Measurements from ENCODE around the gene MACROD1. TPM values are rescaled to one million over a fixed set of nuclear protein-coding genes. Genes with fewer than 3 reads are reported as not detected.

Gene MACROD1
- total RNA-seq, result 15.5 and 19.3 TPM in 2 replicates

GRCh38 chr11:64165842-64166635 is at the start of gene MACROD1:
Gene MACROD1, minus strand, starts transcription at chr11:64166113. Its CDS starts 119 bp downstream, at chr11:64165994.

GRCh38 chr11:64206457-64207255 is 40.7 kb upstream of the MACROD1 start, which contains the start of gene FERMT3:
Gene FERMT3, plus strand, starts transcription at chr11:64206721. Its CDS starts 644 bp downstream, at chr11:64207365.

GRCh38 chr11:64185693-64186491 is 20.0 kb upstream of the MACROD1 start, which contains the start of gene STIP1:
Gene STIP1, plus strand, starts transcription at chr11:64186171. Its CDS starts 91 bp downstream, at chr11:64186262.

GRCh38 chr11:64035576-64035975 is 130.3 kb downstream of the MACROD1 start, which contains the start of gene FLRT1:
Gene FLRT1, plus strand, starts transcription at chr11:64035931. Its CDS starts 80,337 bp downstream, at chr11:64116268.

GRCh38 chr11:63986156-63986931 is 179.6 kb downstream of the MACROD1 start, which contains the start of gene OTUB1:
Gene OTUB1, plus strand, starts transcription at chr11:63986438. Its CDS starts 19 bp downstream, at chr11:63986457.

GRCh38 chr11:63974259-63975143 is 191.4 kb downstream of the MACROD1 start, which contains the start of gene COX8A:
Gene COX8A, plus strand, starts transcription at chr11:63974620. Its CDS starts 61 bp downstream, at chr11:63974681.

Other genes starting within 250 kb of the MACROD1 start
- 1.1 and 2.0 TPM in 2 replicates for gene RCOR2, start 248.9 kb downstream of the MACROD1 start, total RNA-seq
- 8.6 and 9.7 TPM in 2 replicates for gene NAA40, start 227.1 kb downstream of the MACROD1 start, total RNA-seq
- gene COX8A, start 191.5 kb downstream of the MACROD1 start, total RNA-seq, result 467 and 521 TPM in 2 replicates
- gene OTUB1, start 179.7 kb downstream of the MACROD1 start, total RNA-seq, result 37.6 and 40.8 TPM in 2 replicates
- gene FLRT1, start 130.2 kb downstream of the MACROD1 start, total RNA-seq, result under 0.01 TPM in 1 of 2 replicates, not detected in the other
- 98.2 and 140 TPM in 2 replicates for gene STIP1, start 20.1 kb upstream of the MACROD1 start, total RNA-seq
- gene FERMT3, start 40.6 kb upstream of the MACROD1 start, total RNA-seq, result 50.9 and 96.3 TPM in 2 replicates
- 32.1 and 36.1 TPM in 2 replicates for gene TRPT1, start 60.1 kb upstream of the MACROD1 start, total RNA-seq
- gene NUDT22, start 60.2 kb upstream of the MACROD1 start, total RNA-seq, result 51.7 and 61.8 TPM in 2 replicates
- 9.0 and 10.4 TPM in 2 replicates for gene DNAJC4, start 64.4 kb upstream of the MACROD1 start, total RNA-seq
- 24.6 and 39.0 TPM in 2 replicates for gene VEGFB, start 68.5 kb upstream of the MACROD1 start, total RNA-seq
- 92.3 and 132 TPM in 2 replicates for gene FKBP2, start 75.0 kb upstream of the MACROD1 start, total RNA-seq
- 336 and 439 TPM in 2 replicates for gene PPP1R14B, start 80.8 kb upstream of the MACROD1 start, total RNA-seq
- 53.6 and 68.6 TPM in 2 replicates for gene PLCB3, start 85.4 kb upstream of the MACROD1 start, total RNA-seq
- gene BAD, start 118.6 kb upstream of the MACROD1 start, total RNA-seq, result 65.1 and 72.4 TPM in 2 replicates
- gene GPR137, start 119.7 kb upstream of the MACROD1 start, total RNA-seq, result 6.3 and 7.6 TPM in 2 replicates
- not detected in 2 replicates for gene KCNK4, start 125.2 kb upstream of the MACROD1 start, total RNA-seq
- gene CATSPERZ, start 134.2 kb upstream of the MACROD1 start, total RNA-seq, result 0.50 and 0.66 TPM in 2 replicates
- 32.7 and 40.6 TPM in 2 replicates for gene ESRRA, start 139.4 kb upstream of the MACROD1 start, total RNA-seq
- 197 and 232 TPM in 2 replicates for gene TRMT112, start 151.4 kb upstream of the MACROD1 start, total RNA-seq
- 260 and 296 TPM in 2 replicates for gene PRDX5, start 152.0 kb upstream of the MACROD1 start, total RNA-seq
- 4.3 and 4.5 TPM in 2 replicates for gene CCDC88B, start 174.1 kb upstream of the MACROD1 start, total RNA-seq
- 46.5 and 53.1 TPM in 2 replicates for gene RPS6KA4, start 193.0 kb upstream of the MACROD1 start, total RNA-seq